Tibial artery (tissue), 4 donors: ENCODE results near the gene DUOX2.

Experiments
- DNase-seq, 2 donors: peaks; one replicate each; pipeline ENCODE4 v3.0.0-alpha.2; 2019
- H3K27ac ChIP-seq, 2 donors: fragments of 200-600 bp; sonication (generic) in 1 of 2; 1 replicate in 1 of 2; 2 replicates in 1 of 2; pipeline ENCODE4 v1.5.1; 2018 to 2019; ENCODE audit warnings: mild to moderate bottlenecking in 1 of 2
- H3K27me3 ChIP-seq, 2 donors: fragments of 200-600 bp; sonication (generic) in 1 of 2; one replicate each; pipeline versions ENCODE4 v1.5.1 to v1.6.0; 2016 to 2019
- H3K36me3 ChIP-seq, 3 donors: fragments of 200-600 bp; sonication (generic) in 2 of 3; one replicate each; pipeline ENCODE4 v1.5.1; 2016 to 2019; ENCODE audit warnings: mild to moderate bottlenecking in 2 of 3
- H3K4me1 ChIP-seq, 4 donors: fragments of 200-600 bp; sonication (generic) in 2 of 4; 1 replicate in 3 of 4; 2 replicates in 1 of 4; pipeline ENCODE4 v1.5.1; 2016 to 2019
- H3K4me3 ChIP-seq, 2 donors: fragments of 200-600 bp; sonication (generic) in 1 of 2; 1 replicate in 1 of 2; 2 replicates in 1 of 2; pipeline ENCODE4 v1.5.1; 2018 to 2019; ENCODE audit warnings: mild to moderate bottlenecking in 2 of 2
- H3K9me3 ChIP-seq, 3 donors: fragments of 200-600 bp; sonication (generic) in 1 of 3; one replicate each; pipeline ENCODE4 v1.5.1; 2016 to 2019
- intact Hi-C: fragments of 100-400 bp; cut with DNase I; formaldehyde crosslinking; loops from one replicate; pipeline ENCODE4 v1.15.0; 2023; ENCODE audit warnings: low total_unique reads
- TF ChIP-seq, protein P1 (sequence below), 2 experiments: fragments of 200-600 bp in 1 of 2; fragments of 450-650 bp in 1 of 2; IDR thresholded peaks; one replicate each; pipeline ENCODE4 v1.5.1; 2017 to 2019; ENCODE audit warnings: antibody characterized with exemption in 2 of 2, mild to moderate bottlenecking in 1 of 2, moderate library complexity in 1 of 2

Gene DUOX2

DNA sequence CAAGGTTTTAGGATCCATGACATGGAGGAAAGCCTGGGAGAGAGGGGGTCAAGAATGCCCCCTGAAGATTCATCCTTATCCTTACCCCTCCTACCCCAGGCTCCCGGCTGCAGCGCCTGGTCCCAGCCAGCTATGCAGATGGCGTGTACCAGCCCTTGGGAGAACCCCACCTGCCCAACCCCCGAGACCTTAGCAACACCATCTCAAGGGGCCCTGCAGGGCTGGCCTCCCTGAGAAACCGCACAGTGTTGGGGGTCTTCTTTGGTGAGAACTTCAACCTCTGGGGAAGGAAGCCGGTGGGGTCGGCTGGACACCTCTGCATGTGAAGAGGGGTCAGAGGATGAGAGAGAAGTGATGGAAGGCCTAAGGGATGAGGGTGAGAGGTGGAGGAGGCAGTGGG is 20.1 kb upstream of the DUOX2 start:
- TF ChIP-seq, protein P1, sequence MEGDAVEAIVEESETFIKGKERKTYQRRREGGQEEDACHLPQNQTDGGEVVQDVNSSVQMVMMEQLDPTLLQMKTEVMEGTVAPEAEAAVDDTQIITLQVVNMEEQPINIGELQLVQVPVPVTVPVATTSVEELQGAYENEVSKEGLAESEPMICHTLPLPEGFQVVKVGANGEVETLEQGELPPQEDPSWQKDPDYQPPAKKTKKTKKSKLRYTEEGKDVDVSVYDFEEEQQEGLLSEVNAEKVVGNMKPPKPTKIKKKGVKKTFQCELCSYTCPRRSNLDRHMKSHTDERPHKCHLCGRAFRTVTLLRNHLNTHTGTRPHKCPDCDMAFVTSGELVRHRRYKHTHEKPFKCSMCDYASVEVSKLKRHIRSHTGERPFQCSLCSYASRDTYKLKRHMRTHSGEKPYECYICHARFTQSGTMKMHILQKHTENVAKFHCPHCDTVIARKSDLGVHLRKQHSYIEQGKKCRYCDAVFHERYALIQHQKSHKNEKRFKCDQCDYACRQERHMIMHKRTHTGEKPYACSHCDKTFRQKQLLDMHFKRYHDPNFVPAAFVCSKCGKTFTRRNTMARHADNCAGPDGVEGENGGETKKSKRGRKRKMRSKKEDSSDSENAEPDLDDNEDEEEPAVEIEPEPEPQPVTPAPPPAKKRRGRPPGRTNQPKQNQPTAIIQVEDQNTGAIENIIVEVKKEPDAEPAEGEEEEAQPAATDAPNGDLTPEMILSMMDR (IDR thresholded peaks at IDR 0.05): no peak
- Histone ChIP-seq H3K9me3 (no peaks in the 10 kb centered on the region), H3K36me3 (no peaks in the 10 kb centered on the region), H3K27me3 (peaks cover under 1 to 76% of the 10 kb centered on the region in 2 donors), H3K4me1 (peaks cover 0 to 18% (median 9%) of the 10 kb centered on the region in 4 donors), H3K27ac (no peak overlapping the region), H3K4me3 (no peak overlapping the region)
- intact Hi-C loops: no loop called here
- DNase-seq: no peak

DNA sequence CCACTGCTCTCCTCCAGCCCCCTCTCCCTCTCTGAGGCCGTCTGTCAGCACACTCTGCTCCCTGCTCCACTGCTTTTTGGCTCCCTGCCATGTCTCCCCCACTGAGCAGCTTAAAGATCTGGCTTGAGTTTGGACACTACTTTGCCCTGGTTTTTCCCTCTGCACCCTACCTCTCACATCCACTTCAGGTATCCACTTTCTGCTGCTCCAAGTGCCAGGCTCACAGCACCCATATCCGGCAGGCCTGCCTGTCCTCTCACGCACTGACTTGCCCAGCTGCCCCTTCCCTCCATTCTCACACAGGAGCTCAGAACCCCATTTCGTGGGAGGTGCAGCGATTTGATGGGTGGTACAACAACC is 19.6 kb upstream of the DUOX2 start:
- no peak for DNase-seq
- Histone ChIP-seq H3K4me3 (no peak overlapping the region), H3K4me1 (peaks cover 0 to 24% (median 11%) of the 10 kb centered on the region in 4 donors), H3K27ac (no peak overlapping the region), H3K9me3 (no peaks in the 10 kb centered on the region), H3K36me3 (no peaks in the 10 kb centered on the region), H3K27me3 (peaks cover 3 to 75% of the 10 kb centered on the region in 2 donors)
- TF ChIP-seq, protein P1 (IDR thresholded peaks at IDR 0.05): no peak
- intact Hi-C loops: no loop called here

DNA sequence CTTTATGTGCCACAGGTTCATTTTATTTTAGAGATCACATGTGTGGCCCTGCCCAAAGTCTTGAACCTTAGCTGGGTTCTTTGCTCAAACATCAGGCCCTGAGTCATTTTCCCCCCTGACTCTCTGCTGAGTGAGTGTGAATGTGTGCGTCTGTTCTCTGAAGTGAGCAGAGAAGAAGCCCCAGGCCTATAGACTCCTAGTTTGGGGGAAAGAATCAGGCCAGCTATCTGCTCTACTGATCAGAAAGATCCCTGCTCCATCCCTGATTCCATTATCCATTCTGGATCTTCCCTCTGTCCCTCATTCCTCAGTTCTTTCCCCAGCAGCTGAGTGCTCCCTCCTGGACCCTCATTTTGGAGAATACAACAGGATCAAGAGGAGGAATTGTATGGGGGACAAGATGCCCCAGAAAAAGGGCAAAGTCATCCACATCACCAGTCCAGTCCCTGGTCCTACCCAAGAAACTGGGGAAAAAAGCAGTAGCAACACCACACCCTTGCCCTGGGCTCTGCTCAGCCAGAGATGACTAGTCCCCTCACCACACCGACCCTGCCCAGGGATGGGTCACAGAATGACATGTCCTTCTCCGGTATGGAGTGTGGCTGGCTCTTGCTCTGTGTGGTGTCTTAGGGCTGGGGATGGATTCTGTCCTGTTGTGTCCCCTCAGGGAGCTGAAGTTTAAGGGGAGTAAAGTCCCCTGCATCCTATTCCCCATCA is 19.0 kb upstream of the DUOX2 start:
- no peak overlapping the region for H3K4me3 ChIP-seq
- no peaks in the 10 kb centered on the region for H3K36me3 ChIP-seq
- intact Hi-C loops: no loop called here
- H3K4me1 ChIP-seq: peaks cover 0 to 24% (median 11%) of the 10 kb centered on the region in 4 donors
- no peak overlapping the region for H3K27ac ChIP-seq
- no peaks in the 10 kb centered on the region for H3K9me3 ChIP-seq
- no peak for DNase-seq
- TF ChIP-seq, protein P1 (IDR thresholded peaks at IDR 0.05): no peak
- peaks cover 3 to 75% of the 10 kb centered on the region in 2 donors for H3K27me3 ChIP-seq

DNA sequence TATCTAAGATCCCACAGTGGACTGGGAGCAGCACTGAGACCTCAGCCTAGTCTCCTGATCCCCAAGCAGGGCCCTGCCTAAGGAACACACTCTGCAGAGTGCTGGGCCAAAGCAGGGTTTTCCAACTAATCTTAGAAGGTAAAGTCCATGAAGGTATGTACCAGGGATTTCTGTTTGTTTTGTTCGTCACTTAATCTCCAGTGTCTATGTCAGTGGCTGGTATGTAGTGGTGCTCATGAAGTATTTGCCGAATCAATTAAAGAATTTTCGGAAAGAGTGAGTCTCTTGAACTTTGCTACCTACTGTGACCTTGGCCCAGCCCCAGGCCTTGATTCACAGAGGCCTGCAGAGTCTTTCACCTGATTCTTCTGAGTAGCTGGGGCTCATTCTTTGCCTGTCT is 17.5 kb upstream of the DUOX2 start:
- Histone ChIP-seq H3K36me3 (no peaks in the 10 kb centered on the region), H3K27me3 (peaks cover 3 to 71% of the 10 kb centered on the region in 2 donors), H3K9me3 (no peaks in the 10 kb centered on the region), H3K27ac (no peak overlapping the region), H3K4me1 (peaks cover 0 to 24% (median 11%) of the 10 kb centered on the region in 4 donors), H3K4me3 (no peak overlapping the region)
- intact Hi-C loops: no loop called here
- no peak for DNase-seq
- TF ChIP-seq, protein P1 (IDR thresholded peaks at IDR 0.05): no peak

DNA sequence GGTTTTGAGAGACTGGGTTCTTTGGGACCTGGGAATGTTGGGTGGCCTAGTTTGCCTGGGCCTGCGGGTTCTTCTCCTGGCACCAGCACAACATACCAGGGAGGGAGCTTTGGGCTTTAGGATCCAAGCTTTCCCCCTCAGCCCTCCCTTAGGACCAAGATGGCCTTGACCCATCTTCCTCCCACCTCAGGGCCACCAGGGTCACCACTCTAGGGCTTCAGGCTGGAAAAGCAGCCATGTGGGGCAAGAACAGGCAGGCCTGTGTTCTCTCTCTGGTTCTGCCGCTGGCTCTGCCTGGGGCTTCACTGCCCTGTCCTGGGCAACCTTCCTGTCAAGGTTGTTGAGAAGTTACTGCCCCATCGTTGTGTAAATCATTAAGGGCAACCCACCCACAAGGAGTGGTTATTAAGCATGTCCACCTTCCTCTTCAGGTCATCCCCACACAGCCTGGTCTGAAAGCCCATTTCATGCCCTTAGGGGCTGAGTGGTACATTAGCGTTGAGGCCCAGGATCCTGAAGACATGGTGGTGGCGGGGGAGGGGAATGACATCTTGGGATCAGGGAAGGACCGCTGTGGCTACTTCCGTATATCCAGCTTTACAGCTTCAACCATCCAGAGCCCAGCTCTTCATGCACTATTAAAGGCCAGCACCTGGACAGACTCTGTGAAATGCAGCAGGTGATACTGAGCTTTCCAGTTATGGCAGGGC is 16.5 kb upstream of the DUOX2 start:
- Histone ChIP-seq H3K27ac (no peak overlapping the region), H3K9me3 (no peaks in the 10 kb centered on the region), H3K36me3 (no peaks in the 10 kb centered on the region), H3K4me3 (no peak overlapping the region), H3K4me1 (peaks cover 0 to 23% (median 11%) of the 10 kb centered on the region in 4 donors), H3K27me3 (peaks cover 3 to 65% of the 10 kb centered on the region in 2 donors)
- intact Hi-C loops: no loop called here
- DNase-seq: no peak
- TF ChIP-seq, protein P1 (IDR thresholded peaks at IDR 0.05): no peak
